Measurements from ENCODE around the gene IGF2BP2. TPM values are rescaled to one million over a fixed set of nuclear protein-coding genes. Genes with fewer than 3 reads are reported as not detected.

Gene IGF2BP2
- total and polyA plus RNA-seq, 2 of the 8 experiments (the other 6 are each of a cell fraction or from before 2014, with no cell fraction given) = 7.4 to 121 TPM

DNA sequence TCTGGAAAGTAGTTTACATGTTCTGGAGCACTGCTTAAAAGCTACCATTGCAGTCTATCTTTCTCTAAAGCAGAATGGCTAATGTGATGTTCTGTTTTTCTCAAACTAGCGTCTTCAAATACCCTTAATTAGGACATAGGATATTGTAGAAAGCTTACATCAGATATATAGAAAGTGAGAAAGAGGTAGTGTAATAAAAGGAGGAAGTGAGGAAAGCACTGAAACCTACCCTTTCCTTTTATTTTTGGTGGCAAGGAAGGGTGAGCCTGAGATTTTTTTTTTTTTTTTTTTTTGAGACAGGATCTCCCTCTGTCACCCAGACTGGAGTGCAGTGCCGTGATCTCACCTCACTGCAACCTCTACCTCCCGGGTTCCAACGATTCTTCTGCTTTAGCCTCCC, 229.3 kb downstream of the IGF2BP2 start:
- no peak overlapping the region for H4K8ac ChIP-seq (ENCODE audit: extremely low read depth, insufficient read depth, low read length)
- WGBS, 2 experiments (ENCODE audit: extremely low coverage in 1 of 2, insufficient coverage in 1 of 2, insufficient read length in 1 of 2, insufficient replicate concordance in 2 of 2, low coverage in 1 of 2, low lambda C conversion rate in 2 of 2, missing lambda C conversion rate in 1 of 2) = 93% methylated on average over 3 of the region's 4 CpGs; no CpG with 5 or more reads in 1 of the 2 experiments
- POLR2A ChIA-PET (ENCODE audit: partially characterized antibody) = interaction anchor here (1.9 to 2.0 kb wide), 2 partner anchors 10 to 30 kb away, joined by 6 read pairs; no protein-coding TSS in a partner anchor
- no peak for TF ChIP-seq HDAC6 (IDR thresholded peaks at IDR 0.05; ENCODE audit: low read depth, low read length)
- TF ChIP-seq FOSL1 (IDR thresholded peaks at IDR 0.05; ENCODE audit: insufficient read depth, low read depth, low read length) = no peak
- TF ChIP-seq EZH2 (IDR thresholded peaks at IDR 0.05; ENCODE audit: low read depth, low read length, severe bottlenecking) = no peak
- TF ChIP-seq JUND (IDR thresholded peaks at IDR 0.05; ENCODE audit: low read length) = no peak
- no peak for TF ChIP-seq ASH2L (IDR thresholded peaks at IDR 0.05; ENCODE audit: low read length)
- TF ChIP-seq CBX5 (IDR thresholded peaks at IDR 0.05; ENCODE audit: low read depth, low read length) = no peak

More for the DNA sequence above, 229.3 kb downstream of the IGF2BP2 start:
- Histone ChIP-seq H4K91ac (replicated peaks; ENCODE audit: insufficient read length, low read length) (no peak overlapping the region), H3K9me3 (ENCODE audit: insufficient read depth in 2 of 2, low read depth in 1 of 2, low read length in 1 of 2) (no peaks in the 10 kb centered on the region), H3K27ac (ENCODE audit: low read depth, low read length) (no peak overlapping the region), H3K14ac (ENCODE audit: insufficient read length) (no peak overlapping the region), H2BK12ac (ENCODE audit: low read depth, low read length) (no peak overlapping the region), H3K79me1 (ENCODE audit: low read depth, low read length) (no peaks in the 10 kb centered on the region; the same call in 1 of the 2 replicates), H2BK120ac (replicated peaks; ENCODE audit: low read depth, low read length) (no peak overlapping the region), H3K36me3 (ENCODE audit: control insufficient read depth in 2 of 4, insufficient read depth in 4 of 4, low read length in 3 of 4) (peaks cover 2 to 64% (median 6%) of the 10 kb centered on the region in 4 experiments; a peak in 5 of 8 replicates), H2BK20ac (ENCODE audit: low read length) (no peak overlapping the region), H3K4me2 (ENCODE audit: insufficient read depth in 1 of 2, low read depth in 2 of 2, low read length in 2 of 2) (no peak overlapping the region), H2AK5ac (ENCODE audit: low read depth, low read length) (no peak overlapping the region), H3K4me1 (replicated peaks in 1 of 4; ENCODE audit: control insufficient read depth in 3 of 4, insufficient read depth in 4 of 4, low read length in 3 of 4) (no peaks in the 10 kb centered on the region), H3K27me3 (replicated peaks in 1 of 4; ENCODE audit: control insufficient read depth in 3 of 4, extremely low read depth in 1 of 4, insufficient read depth in 3 of 4, low read length in 3 of 4) (no peaks in the 10 kb centered on the region), H3K23me2 (ENCODE audit: low read depth, low read length) (no peaks in the 10 kb centered on the region), H2BK15ac (ENCODE audit: low read length) (no peak overlapping the region), H2AFZ (ENCODE audit: low read length) (no peak overlapping the region), H3K18ac (ENCODE audit: extremely low read depth, low read length) (no peak overlapping the region), H4K20me1 (replicated peaks in 1 of 2; ENCODE audit: control insufficient read depth in 1 of 2, insufficient read depth in 2 of 2, low read length in 2 of 2) (peaks cover 2% of the 10 kb centered on the region in 2 experiments), H3K4me3 (ENCODE audit: extremely low read depth in 1 of 4, insufficient read depth in 2 of 4, low read depth in 3 of 4, low read length in 4 of 4) (no peak overlapping the region), H2BK5ac (ENCODE audit: low read depth, low read length) (no peak overlapping the region), H3K9ac (replicated peaks in 1 of 4; ENCODE audit: extremely low read depth in 1 of 4, low read depth in 3 of 4, low read length in 3 of 4) (no peak overlapping the region), H4K5ac (ENCODE audit: insufficient read length, low read depth, low read length) (no peak overlapping the region), H3K23ac (ENCODE audit: insufficient read length) (no peak overlapping the region), H3K4ac (replicated peaks; ENCODE audit: insufficient read length, low read depth, low read length) (no peak overlapping the region), H3K56ac (replicated peaks; ENCODE audit: insufficient read length, low read depth, low read length) (no peak overlapping the region), H3K79me2 (ENCODE audit: control insufficient read depth in 1 of 2, insufficient read depth in 2 of 2, low read length in 2 of 2) (peaks cover 0 to 66% of the 10 kb centered on the region in 2 experiments; a peak in 3 of 4 replicates)
- CTCF ChIA-PET (ENCODE audit: partially characterized antibody) = interaction anchor here (1.1 to 2.2 kb wide), 3 partner anchors 9 to 20 kb away, joined by 3 to 6 read pairs (median 3); partner anchors contain the start of gene SENP2
- DNase-seq (ENCODE audit: low read depth in 1 of 2, low spot score in 2 of 2) (no peak), FAIRE-seq (no peak)

All from H1 (cell line).